Activated CD4-positive, alpha-beta T cell treated with anti-CD3 and anti-CD28 coated beads for 36 hours (primary cell): ENCODE measurements around the gene SPP2. TPM values are rescaled to one million over a fixed set of nuclear protein-coding genes. Genes with fewer than 3 reads are reported as not detected.
A peak's percentile ranks its signal among the peaks of the same experiment; 100 is the strongest.

Experiments used
- ATAC-seq: fragments of 200-7000 bp; cut with Tn5 transposase; one replicate; pipeline ENCODE4 v1.10.0; 2021; ENCODE audit warnings: mild to moderate bottlenecking, moderate library complexity
- CTCF ChIA-PET: fragments of 350-600 bp; sonication (Branson Sonifier 250); formaldehyde crosslinking; loops from one replicate; lab custom pipeline; 2021; ENCODE audit warnings: antibody characterized with exemption; lab: Charles Lee
- POLR2A ChIA-PET: fragments of 350-600 bp; sonication (Branson Sonifier 250); formaldehyde crosslinking; loops from one replicate; lab custom pipeline; 2021; ENCODE audit warnings: antibody characterized with exemption, inconsistent platforms; lab: Charles Lee
- DNase-seq: peaks from one replicate; pipeline ENCODE4 v3.0.0-alpha.2; 2020
- H3K27ac Mint-ChIP-seq: one replicate; pipeline ENCODE4 v1.8.0; 2021; ENCODE audit warnings: mixed read lengths
- H3K27me3 Mint-ChIP-seq: one replicate; pipeline ENCODE4 v1.8.0; 2021; ENCODE audit warnings: mixed read lengths
- H3K36me3 Mint-ChIP-seq: one replicate; pipeline ENCODE4 v1.8.0; 2021; ENCODE audit warnings: low read depth, mixed read lengths
- H3K4me1 Mint-ChIP-seq: one replicate; pipeline ENCODE4 v1.8.0; 2021; ENCODE audit warnings: mixed read lengths
- H3K4me3 Mint-ChIP-seq: one replicate; pipeline ENCODE4 v1.8.0; 2021; ENCODE audit warnings: mild to moderate bottlenecking, moderate library complexity, mixed read lengths
- H3K9me3 Mint-ChIP-seq: one replicate; pipeline ENCODE4 v1.8.0; 2021; ENCODE audit warnings: low read depth, mixed read lengths
- intact Hi-C, 2 experiments: fragments of 100-400 bp; cut with DNase I in 1 of 2; cut with micrococcal nuclease in 1 of 2; formaldehyde crosslinking; loops; one replicate each; pipeline versions ENCODE4 v1.14.2 to v1.15.1; 2022 to 2024; cut with DNase I, micrococcal nuclease
- total RNA-seq, 2 experiments: library from RNA; stranded (reverse); gene quantifications; one replicate each; pipeline ENCODE4 v1.2.3, GENCODE V29; 2021

Gene SPP2, protein sequence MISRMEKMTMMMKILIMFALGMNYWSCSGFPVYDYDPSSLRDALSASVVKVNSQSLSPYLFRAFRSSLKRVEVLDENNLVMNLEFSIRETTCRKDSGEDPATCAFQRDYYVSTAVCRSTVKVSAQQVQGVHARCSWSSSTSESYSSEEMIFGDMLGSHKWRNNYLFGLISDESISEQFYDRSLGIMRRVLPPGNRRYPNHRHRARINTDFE
- total RNA-seq, result not detected

DNA sequence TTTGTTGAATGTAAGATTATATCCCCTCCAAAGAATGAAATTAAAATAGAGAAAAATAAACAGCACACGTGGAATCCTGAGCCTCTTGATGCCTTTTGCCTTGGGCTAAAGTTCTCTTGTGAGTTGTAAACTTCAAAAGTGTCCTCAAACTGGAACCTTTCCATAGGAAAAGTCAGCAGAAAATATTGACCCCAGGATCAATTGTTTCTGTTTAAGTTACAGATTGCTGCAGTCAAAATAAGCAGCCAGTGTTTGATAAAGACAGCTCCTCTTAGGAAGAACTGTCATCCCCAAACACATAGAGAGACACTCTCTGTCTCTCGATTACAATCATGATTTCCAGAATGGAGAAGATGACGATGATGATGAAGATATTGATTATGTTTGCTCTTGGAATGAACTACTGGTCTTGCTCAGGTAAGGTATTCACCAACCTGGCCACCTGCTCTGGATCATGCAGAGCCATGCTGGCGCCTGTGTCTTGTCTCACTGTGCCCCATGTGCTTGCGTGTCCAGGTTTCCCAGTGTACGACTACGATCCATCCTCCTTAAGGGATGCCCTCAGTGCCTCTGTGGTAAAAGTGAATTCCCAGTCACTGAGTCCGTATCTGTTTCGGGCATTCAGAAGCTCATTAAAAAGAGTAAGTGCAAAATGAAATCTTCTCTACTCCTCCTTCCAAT lies at the start of gene SPP2:
SPP2 (plus strand) TSS at position 248 of the 681 bp plus-strand sequence; CDS start at position 333, 85 bp downstream.
- Mint-ChIP-seq H3K36me3 (no peaks in the 10 kb centered on the region), H3K27ac (no peak within 1 kb of the TSS), H3K4me3 (no peak within 1 kb of the TSS), H3K4me1 (peaks cover 5% of the 10 kb centered on the region), H3K27me3 (no peaks in the 10 kb centered on the region), H3K9me3 (no peaks in the 10 kb centered on the region)
- intact Hi-C loops, result no loop called here
- CTCF ChIA-PET, result interaction anchor here (1.5 to 1.6 kb wide), 2 partner anchors 14 to 83 kb away, joined by 3 to 6 read pairs; no protein-coding TSS in a partner anchor
- DNase-seq, result no peak
- no peak for ATAC-seq
- POLR2A ChIA-PET, result no interaction called here

DNA sequence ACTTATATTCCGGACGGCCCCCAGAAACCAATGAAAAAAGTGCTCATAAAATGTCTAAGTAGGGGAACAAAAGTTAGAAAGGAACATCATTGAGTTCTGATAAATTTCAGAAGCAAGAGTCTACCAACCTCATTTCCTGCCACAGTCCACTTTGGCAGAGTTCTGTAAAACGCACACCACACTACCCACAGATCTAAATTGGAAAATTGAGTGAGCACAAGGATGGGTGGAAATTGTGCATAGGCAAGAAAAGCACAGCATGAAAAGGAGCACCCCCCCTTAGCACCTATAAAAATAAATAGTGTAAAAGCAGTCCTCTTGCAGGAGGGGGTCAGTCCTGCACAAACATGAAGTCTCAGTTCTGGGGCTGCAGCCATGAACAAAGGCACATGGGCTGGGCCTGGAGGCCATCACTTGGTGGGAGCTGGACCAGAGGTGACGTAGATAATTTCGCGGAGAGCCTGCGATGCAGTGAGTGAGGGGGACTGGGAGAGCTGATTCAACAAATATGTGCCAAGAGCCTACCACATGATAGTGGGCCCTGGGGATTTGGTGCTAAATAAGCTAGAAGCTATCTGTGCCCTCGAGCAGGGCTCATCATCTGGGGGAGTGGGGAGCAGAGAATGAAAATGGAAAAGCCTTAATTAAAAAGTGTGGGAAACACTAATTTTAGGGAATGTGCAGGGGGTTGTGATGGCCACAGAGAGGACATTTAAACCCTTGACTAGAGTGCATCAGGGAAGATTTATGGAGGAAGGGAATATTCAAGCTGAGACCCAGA lies 48.9 kb upstream of the SPP2 start:
- ChIA-PET CTCF (no interaction called here), POLR2A (interaction anchor here (0.6 kb wide), 1 partner anchor 63 kb away, joined by 3 read pairs; no protein-coding TSS in a partner anchor)
- H3K4me1 Mint-ChIP-seq, result peaks cover 24% of the 10 kb centered on the region
- H3K27ac Mint-ChIP-seq, result peak overlapping the region; percentile 72
- ATAC-seq (peak; percentile 48), DNase-seq (no peak)
- H3K36me3 Mint-ChIP-seq, result no peaks in the 10 kb centered on the region
- H3K27me3 Mint-ChIP-seq, result no peaks in the 10 kb centered on the region
- H3K9me3 Mint-ChIP-seq, result no peaks in the 10 kb centered on the region
- no peak overlapping the region for H3K4me3 Mint-ChIP-seq
- intact Hi-C loops, result loop anchor here in 1 of 2 experiments (1.0 kb wide), 1 partner anchor 9 kb away; no protein-coding TSS in a partner anchor

DNA sequence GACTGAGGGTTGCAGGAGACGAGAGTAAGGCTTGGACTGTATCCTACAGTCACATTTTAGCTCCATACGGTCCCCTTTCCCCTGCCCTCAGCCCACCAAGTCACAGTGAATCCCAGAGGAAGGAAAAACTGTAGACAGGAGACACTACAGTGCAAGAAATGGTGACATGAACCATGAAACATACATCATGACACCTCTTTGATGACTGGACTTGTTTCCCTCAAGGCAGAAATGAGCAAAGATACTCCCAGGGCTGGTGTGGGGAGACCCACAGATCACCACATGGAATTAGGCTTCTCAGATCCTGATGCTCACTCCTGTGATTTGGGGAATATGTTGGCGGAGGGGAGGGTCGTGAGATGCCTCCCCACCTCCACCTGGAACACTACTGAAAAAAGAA lies 48.2 kb upstream of the SPP2 start:
- intact Hi-C loops, result no loop called here
- Mint-ChIP-seq H3K27ac (no peak overlapping the region), H3K36me3 (no peaks in the 10 kb centered on the region), H3K9me3 (no peaks in the 10 kb centered on the region), H3K4me3 (no peak overlapping the region), H3K4me1 (peaks cover 23% of the 10 kb centered on the region), H3K27me3 (no peaks in the 10 kb centered on the region)
- CTCF ChIA-PET, result no interaction called here
- ATAC-seq (no peak), DNase-seq (no peak)
- POLR2A ChIA-PET, result interaction anchor here (0.6 kb wide), 1 partner anchor 64 kb away, joined by 3 read pairs; no protein-coding TSS in a partner anchor

DNA sequence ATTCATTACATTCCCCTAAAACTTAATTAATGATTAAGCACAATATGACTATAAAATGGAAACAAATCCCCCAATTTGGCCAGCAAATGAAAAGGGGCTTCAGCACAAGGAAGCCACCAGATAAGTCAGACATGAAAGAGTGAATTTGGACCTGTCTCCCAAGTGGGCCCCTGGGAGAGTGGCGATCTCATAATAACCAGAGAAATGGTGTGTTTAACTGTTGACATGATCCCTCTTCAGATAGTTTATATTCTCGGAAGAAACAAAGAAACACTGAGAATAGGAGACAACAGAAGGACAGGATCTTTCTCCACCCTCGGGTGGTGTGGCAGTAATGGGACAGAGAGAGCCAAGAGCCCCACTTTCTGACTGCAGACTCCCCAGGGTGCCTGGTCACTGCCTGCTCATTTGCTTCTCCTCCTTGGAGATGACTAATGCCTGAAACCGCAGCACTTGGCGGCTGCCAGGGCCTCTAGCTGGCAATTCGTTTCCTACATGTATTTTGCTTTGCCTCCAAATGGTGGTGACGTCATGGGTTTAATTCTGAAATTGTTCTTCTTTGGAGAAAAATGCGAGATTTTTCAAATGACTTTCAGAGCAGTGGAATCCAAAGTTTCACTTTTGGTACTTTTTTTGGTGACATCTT lies 46.4 kb upstream of the SPP2 start:
- Mint-ChIP-seq H3K27me3 (no peaks in the 10 kb centered on the region), H3K27ac (no peak overlapping the region), H3K9me3 (no peaks in the 10 kb centered on the region), H3K36me3 (no peaks in the 10 kb centered on the region), H3K4me1 (peaks cover 23% of the 10 kb centered on the region), H3K4me3 (no peak overlapping the region)
- ATAC-seq (peak; percentile 74), DNase-seq (peak; percentile 73)
- POLR2A ChIA-PET, result no interaction called here
- intact Hi-C loops, result no loop called here
- CTCF ChIA-PET, result no interaction called here

DNA sequence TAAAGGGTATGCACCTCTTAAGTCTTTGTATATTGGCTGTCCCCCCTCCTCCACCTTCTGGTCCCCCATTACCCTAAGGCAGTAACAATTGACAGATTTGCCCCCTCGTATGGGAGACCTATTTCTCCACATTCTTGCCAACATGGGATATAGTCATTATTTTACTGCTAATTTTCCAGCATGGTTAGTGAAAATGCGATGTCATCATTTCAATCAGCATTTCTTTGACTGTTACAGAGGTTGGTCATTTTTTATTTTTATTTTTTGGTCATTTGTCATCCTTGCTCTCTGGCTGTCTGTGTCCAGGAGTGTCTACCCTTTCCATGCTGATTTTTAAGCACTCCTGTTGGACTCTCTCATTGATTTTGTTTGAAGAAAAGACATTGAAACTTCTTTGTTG lies 45.4 kb upstream of the SPP2 start:
- no peak overlapping the region for H3K27ac Mint-ChIP-seq
- no peaks in the 10 kb centered on the region for H3K27me3 Mint-ChIP-seq
- intact Hi-C loops, result no loop called here

DNA sequence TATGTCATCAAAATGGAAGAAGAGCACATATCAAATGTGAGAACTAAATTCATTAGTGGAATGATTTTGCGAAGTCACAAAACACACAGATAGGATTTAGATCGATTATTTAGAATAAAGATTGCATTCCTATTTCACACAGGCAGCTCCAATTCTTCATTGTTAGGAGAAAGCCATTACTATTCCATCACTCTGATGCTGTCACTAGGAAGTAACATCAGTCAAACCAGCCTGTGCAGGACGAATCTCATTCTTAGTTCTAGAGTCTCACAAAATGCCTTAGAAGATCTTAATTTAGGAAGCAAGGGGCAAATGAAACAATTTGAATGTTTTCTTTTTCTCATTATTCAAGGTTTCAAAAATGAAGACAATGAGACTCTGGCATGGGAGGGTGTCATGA lies 44.0 kb upstream of the SPP2 start:
- Mint-ChIP-seq H3K27me3 (no peaks in the 10 kb centered on the region), H3K9me3 (no peaks in the 10 kb centered on the region), H3K4me3 (no peak overlapping the region), H3K36me3 (no peaks in the 10 kb centered on the region), H3K27ac (no peak overlapping the region), H3K4me1 (peaks cover 14% of the 10 kb centered on the region)
- ATAC-seq (no peak), DNase-seq (no peak)
- POLR2A ChIA-PET, result no interaction called here
- CTCF ChIA-PET, result no interaction called here
- intact Hi-C loops, result no loop called here

More for the DNA sequence above, 45.4 kb upstream of the SPP2 start:
- peaks cover 23% of the 10 kb centered on the region for H3K4me1 Mint-ChIP-seq
- no peaks in the 10 kb centered on the region for H3K36me3 Mint-ChIP-seq
- no peak overlapping the region for H3K4me3 Mint-ChIP-seq
- no peak for DNase-seq
- ChIA-PET CTCF (no interaction called here), POLR2A (no interaction called here)
- no peak for ATAC-seq
- no peaks in the 10 kb centered on the region for H3K9me3 Mint-ChIP-seq

DNA sequence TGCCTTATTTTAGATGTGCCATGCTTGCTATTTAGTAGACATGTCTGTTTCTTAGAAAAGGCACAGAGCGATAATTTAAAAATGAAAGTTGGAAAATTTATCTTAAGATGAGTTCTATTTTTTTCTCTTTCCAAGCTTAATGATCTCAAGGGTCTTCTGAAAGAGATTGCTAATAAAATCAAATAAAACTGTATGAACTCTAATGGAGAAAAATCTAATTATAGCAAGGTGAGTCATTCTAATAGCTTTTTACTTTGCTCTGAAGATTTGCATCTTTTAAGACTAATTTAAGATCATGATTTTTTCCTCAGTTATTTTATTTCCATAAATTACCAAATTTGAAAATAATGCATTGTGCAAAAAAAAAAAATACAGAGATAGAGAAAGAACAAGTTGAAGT lies 36.1 kb upstream of the SPP2 start:
- intact Hi-C loops, result no loop called here
- POLR2A ChIA-PET, result no interaction called here
- DNase-seq, result no peak

DNA sequence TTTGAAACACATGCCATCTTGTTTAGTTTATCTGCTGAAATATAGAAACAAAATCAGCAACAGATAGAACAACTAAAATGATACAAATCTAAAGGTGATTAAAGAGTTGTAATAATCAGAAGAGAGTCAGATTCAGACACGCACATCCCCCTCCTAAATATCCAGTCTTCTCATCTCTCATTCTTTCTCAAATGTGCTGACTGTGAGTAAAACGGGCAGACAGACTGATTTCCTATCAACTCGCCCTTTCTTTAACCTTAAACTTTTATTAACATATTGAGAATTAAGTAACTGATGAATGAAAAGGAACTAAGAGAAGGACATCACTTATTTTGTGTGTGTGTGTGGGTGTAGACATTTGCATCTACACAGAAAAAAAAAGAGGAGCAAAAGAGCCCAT lies 34.6 kb upstream of the SPP2 start:
- ATAC-seq, result no peak
- no peak for DNase-seq
- Mint-ChIP-seq H3K36me3 (no peaks in the 10 kb centered on the region), H3K4me1 (no peaks in the 10 kb centered on the region), H3K4me3 (no peak overlapping the region), H3K27me3 (no peaks in the 10 kb centered on the region), H3K9me3 (no peaks in the 10 kb centered on the region), H3K27ac (no peak overlapping the region)
- ChIA-PET CTCF (interaction anchor here (0.7 kb wide), 1 partner anchor 72 kb away, joined by 4 read pairs; no protein-coding TSS in a partner anchor), POLR2A (no interaction called here)
- intact Hi-C loops, result no loop called here

More for the DNA sequence above, 36.1 kb upstream of the SPP2 start:
- H3K4me1 Mint-ChIP-seq, result no peaks in the 10 kb centered on the region
- CTCF ChIA-PET, result no interaction called here
- no peaks in the 10 kb centered on the region for H3K36me3 Mint-ChIP-seq
- no peaks in the 10 kb centered on the region for H3K9me3 Mint-ChIP-seq
- H3K4me3 Mint-ChIP-seq, result no peak overlapping the region
- no peak for ATAC-seq
- H3K27me3 Mint-ChIP-seq, result no peaks in the 10 kb centered on the region
- no peak overlapping the region for H3K27ac Mint-ChIP-seq

DNA sequence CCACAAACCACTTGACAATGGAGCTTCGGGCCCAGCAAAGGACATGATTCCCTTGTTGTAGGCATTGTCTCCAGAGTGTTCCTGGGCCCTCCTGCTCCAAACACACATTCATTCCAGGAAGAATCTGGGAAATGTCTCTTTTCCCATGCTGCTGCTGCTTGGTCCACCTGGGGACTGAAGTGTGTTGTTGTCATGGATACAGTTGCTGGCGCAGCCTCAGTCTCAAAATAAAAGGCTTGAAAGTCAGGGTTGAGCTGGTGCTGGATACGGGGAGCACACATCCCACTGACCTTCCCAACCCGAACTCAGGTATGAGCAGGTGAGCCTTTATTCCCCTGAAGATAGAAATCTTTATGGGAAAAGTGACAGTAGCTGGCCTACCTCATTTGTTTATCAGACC lies 30.6 kb upstream of the SPP2 start:
- ChIA-PET POLR2A (no interaction called here), CTCF (no interaction called here)
- H3K9me3 Mint-ChIP-seq, result no peaks in the 10 kb centered on the region
- no peak overlapping the region for H3K4me3 Mint-ChIP-seq
- H3K36me3 Mint-ChIP-seq, result no peaks in the 10 kb centered on the region
- no peak for DNase-seq
- ATAC-seq, result no peak
- intact Hi-C loops, result no loop called here
- no peak overlapping the region for H3K27ac Mint-ChIP-seq
- peaks cover 2% of the 10 kb centered on the region for H3K4me1 Mint-ChIP-seq
- no peaks in the 10 kb centered on the region for H3K27me3 Mint-ChIP-seq

DNA sequence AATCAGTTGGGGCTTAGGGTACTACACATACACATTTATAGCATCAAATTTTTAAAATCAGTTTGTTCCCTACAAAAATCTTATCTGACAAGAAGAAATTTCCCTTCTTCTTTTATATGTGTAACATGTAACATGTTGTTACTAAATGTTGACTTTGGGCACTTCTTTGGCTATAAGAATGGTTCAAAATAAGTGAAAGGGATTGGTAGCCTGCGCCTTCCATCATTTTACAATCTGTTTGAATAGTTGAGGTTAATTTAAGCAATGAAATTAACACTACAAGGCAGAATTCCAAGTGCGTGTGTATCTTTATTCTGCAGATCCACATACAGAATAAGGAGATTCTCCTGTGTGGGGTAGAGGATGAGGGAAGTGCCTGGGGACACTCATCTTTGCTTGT lies 30.2 kb upstream of the SPP2 start:
- Mint-ChIP-seq H3K27me3 (no peaks in the 10 kb centered on the region), H3K9me3 (no peaks in the 10 kb centered on the region), H3K27ac (no peak overlapping the region), H3K36me3 (no peaks in the 10 kb centered on the region), H3K4me1 (peaks cover 7% of the 10 kb centered on the region), H3K4me3 (no peak overlapping the region)
- DNase-seq, result no peak
- ChIA-PET POLR2A (no interaction called here), CTCF (no interaction called here)
- intact Hi-C loops, result no loop called here
- ATAC-seq, result no peak

DNA sequence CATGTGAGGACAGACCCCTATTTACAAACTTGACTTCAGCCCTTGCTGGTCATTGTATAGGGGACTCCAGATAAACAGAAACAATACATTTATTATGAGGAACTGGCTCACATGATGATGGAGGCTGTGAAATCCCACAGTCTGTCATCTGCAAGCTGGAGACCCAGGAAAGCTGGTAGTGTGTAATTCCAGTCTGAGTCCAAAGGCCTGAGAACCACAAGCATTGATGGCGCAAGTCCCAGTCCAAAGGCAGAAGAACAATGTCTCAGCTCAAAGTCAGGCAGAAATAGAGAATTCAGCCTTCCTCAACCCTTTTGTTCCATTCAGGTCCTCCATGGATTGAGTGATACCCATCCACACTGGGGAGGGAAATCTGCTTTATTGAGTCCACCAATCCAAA lies 28.1 kb upstream of the SPP2 start:
- no peak overlapping the region for H3K4me3 Mint-ChIP-seq

More for the DNA sequence above, 28.1 kb upstream of the SPP2 start:
- CTCF ChIA-PET, result no interaction called here
- Mint-ChIP-seq H3K27ac (no peak overlapping the region), H3K4me1 (peaks cover 26% of the 10 kb centered on the region), H3K36me3 (no peaks in the 10 kb centered on the region), H3K27me3 (no peaks in the 10 kb centered on the region), H3K9me3 (no peaks in the 10 kb centered on the region)
- ATAC-seq (no peak), DNase-seq (no peak)
- intact Hi-C loops, result no loop called here
- POLR2A ChIA-PET, result no interaction called here
